GM19397 (cell line): ENCODE data around the gene FBXO38.
A peak's percentile ranks its signal among the peaks of the same experiment; 100 is the strongest.

Experiments used
- ATAC-seq: cut with Tn5 transposase; IDR thresholded peaks from one replicate; pipeline ENCODE4 v1.9.1; 2021; ENCODE audit warnings: mild to moderate bottlenecking, moderate library complexity; ENCODE audit not compliant: unreplicated experiment

FBXO38 gene

DNA sequence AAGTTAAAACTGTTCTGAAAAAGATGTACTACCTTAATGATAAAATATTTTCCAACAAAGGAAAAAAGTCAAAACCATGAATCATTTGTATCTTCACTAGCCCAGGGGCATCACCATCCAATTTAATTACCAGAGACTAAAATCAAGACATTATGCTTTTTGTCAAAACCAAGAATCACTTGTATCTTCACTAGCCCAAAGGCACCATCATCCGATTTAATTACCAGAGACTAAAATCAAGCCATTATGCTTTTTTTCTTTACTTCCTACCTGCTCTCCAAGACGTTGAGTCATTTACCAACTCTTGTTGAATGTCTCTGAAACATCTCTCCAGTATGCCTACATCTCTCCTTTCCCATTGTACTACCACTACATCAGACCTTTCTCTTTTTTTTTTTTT, 37.9 kb downstream of the FBXO38 start:
- ATAC-seq: no peak

DNA sequence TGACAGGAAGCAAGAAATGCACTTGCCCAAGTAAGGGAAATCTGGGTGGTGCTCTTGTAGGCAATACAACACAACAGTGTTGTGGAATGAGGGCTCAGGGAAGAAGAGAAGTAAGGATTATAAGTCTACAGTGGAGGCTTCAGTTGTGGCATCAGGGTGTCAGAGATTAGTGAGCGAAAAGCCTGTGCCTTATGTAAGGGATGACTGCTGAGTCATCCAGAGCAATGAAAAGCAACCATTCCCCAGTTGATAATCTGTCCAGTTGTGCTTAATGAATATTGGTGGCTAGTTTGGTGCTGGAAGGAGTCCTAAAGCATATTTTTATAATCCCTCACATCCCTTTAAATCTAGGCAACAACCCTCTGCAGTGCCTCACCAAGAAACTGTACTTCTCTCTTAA, 42.0 kb downstream of the FBXO38 start:
- ATAC-seq: no peak

DNA sequence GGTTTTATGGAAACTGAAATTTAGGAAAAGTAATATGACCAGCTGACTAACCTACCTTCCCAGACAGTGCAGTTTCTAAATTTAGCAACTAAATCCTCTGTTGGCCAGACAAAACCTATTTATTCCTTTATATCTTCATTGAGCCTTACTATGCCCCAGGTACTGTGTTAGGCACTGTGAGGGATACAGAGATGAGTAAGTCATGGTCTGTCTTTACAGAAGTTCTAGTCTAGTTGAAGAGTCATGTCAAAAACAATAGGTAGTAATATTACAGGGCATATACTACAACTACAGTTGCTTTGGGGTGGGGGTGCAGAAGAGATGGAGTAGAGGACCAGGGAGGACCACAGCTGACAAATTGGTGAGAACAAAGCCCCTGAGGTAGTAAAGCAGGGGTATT, 42.8 kb downstream of the FBXO38 start:
- no peak for ATAC-seq

DNA sequence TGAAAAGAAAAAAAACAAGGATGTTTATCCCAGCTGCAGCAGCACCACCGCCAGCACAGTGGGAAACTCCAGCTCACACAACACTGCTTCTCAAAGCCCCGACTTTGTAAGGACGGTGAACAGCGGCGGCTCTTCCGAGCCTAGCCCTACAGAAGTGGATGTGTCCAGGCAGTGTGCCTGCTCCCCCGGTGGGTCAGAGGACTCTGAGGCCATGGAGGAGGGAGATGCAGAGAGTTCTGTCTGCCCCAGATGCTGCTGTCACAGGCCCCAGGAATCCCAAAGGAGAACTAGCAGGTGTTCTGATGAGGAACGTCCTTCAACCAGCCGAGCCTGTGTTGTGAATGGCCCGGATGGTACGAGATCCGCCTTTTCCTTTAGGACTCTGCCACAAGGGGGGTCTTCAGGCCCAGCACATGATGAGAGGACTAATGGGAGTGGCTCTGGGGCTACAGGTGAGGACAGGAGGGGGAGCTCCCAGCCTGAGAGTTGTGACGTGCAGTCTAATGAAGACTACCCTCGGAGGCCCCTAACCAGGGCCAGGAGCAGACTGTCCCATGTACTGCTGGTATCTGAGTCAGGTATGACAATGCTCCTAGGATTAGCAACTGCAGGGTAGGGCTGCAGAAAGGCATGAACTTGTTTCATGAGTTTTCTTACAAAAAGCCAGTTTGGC, 43.7 kb downstream of the FBXO38 start:
- ATAC-seq: no peak

DNA sequence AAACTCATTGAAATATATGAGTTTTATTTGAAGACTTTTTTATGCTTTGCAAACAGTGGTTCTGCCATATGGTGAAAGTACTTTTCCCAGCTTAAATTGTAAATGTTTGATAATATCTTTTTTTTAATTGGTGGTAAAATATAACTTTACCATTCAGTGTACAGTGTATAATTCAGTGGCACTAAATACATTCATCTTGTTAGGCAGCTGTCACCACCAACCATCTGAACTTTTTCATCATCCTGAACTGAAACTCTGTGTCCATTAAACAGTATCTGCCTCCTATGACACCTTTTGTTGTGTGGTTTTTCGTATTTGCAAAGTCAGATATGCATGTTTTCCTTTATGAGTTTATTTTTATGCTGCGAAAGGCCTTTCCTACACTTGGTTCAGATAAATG, 45.1 kb downstream of the FBXO38 start:
- no peak for ATAC-seq

DNA sequence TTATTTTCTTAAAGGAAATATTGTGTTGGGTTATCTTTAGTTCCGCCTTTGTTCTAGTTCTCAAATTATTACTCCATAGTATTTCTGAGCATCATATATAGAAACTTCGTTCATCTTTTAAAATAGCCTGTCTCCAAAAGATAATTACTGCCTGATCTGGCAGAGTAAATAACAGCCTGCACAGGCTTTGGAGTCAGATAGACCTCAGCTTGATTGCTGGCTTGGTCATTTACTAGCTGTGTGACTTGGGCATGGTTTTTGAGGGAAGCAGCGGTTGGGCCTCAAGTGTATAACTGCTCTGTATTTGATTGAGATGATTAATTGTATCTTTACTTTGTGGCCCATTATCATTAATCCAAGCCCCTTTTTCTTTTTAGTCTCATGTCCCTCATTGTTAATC, 50.1 kb downstream of the FBXO38 start:
- no peak for ATAC-seq

DNA sequence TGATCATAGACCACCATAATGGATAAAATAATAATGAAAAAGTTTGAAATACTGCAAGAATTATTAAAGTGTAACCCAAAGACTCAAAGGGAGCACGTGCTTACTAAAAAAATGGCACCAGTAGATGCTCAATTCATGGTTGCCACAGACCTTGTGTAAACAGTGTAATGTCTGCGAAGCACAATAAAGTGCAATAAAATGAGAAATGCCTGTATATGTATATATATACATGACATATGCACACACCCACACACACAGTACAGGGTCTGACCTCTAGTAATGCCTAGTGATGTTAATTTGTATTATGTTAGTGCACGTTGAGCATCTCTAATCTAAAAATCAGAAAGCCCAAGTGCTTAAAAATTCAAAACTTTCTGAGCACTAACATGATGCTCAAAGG, 52.3 kb downstream of the FBXO38 start:
- no peak for ATAC-seq

DNA sequence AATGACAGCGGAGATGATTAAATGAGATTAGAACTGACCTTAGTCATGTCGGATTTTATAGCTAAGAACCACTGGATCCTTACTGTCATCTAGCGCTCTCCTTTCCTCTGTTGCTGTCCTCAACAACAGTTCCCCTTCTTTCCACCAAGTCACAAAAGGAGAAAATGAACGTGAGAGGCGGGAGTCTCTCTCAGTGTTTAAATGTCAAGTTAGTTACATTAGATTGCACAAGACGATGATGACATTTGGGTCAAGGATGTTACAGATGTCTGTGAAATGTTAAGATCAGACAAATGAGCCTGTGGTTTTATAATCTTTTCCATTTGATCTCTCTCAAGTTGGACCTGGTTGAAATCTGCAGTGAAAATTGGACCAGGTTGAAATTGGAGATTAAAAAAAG, 53.5 kb downstream of the FBXO38 start:
- no peak for ATAC-seq

DNA sequence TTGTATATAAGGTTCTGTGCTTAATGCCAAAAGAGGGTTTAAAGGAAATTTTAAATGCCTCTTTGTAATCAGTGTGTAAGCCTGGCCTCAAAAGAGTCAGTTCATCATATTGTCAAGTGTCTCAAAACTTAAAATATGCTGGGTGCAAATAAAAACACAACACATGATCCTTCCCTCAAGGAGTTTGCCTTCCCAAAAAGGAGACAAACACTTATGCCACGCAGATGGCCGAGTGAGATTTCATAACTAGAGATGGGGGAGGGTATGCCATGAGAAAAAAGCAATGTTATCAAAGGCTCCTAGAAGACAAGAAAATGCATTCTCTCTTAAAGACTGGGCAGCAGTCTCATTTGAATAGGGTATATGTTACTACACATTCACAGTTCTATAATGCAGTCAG, 55.2 kb downstream of the FBXO38 start:
- ATAC-seq: no peak

DNA sequence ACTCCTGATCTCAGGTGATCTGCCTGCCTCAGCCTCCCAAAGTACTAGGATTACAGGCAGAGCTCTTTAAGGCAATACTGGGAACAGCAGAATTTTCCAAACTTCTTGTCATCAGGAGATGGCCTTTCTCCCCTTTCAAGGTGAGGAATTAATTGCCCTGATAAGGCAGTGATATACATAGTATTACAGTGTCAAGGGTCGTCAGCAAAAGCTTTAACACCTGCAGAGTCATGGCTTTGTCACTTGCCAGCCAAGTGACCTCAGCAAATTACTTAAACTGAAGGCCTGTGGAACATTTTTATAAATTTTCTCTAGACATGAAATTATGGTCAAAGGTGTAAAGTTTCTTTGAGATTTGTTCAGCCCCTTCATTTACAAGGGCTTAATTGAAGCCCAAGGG, 59.5 kb downstream of the FBXO38 start:
- ATAC-seq: no peak

DNA sequence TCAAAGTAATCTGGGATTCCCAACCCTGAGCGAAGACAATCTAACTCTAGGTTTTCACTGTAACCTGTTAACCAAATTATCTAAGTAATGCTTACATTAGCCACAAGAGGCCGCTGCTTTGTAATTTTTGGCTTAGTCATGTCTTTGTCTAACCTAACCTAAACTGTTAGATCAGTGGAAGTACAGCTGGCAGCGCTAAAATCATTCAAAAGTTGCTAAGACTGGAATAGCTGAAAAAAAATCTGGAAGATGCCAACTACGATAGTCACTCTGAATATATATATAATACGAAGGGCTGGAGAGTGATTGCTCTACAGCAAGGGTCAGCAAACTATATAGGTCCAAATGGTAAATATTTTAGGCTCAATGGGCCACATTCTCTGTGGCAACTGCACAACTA, 60.2 kb downstream of the FBXO38 start:
- ATAC-seq: peak; percentile 74

DNA sequence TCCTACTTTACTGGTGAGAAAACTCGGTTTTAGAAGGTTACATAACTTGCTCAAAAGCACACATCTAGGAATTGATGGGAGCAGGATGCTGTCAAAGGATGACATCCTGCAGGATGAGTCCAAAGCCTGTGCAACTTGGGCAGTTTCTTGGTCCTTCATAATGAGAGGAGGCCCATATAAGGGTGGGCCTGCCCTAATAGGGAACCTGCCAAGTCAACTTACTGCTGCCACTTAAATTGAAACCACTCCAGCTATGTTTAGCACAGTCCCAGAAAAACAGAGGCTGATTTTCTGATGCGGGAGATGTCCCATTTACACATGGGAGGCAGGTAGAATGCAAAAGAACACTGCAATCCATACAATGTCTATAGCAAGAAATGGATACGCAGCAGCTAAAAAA, 61.8 kb downstream of the FBXO38 start:
- no peak for ATAC-seq

DNA sequence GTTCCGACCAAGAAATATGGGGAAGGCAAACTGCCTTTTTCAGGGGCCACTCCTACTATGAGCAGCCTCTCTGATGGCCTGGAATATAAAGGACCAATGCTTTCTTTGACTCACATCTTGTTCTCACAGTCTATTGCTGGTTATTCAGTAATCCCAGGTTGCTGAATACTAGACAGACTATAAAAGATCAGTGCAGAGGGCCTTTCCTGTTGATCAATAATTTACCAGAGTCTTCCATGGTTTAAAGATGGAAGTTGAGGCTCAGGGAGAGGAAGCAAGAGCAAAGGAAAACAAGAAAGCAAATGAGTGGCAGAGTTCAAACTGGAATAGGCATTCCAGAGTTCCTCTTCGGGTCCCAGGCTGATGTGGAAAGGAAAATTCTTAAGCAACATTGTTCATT, 62.9 kb downstream of the FBXO38 start:
- ATAC-seq: no peak

DNA sequence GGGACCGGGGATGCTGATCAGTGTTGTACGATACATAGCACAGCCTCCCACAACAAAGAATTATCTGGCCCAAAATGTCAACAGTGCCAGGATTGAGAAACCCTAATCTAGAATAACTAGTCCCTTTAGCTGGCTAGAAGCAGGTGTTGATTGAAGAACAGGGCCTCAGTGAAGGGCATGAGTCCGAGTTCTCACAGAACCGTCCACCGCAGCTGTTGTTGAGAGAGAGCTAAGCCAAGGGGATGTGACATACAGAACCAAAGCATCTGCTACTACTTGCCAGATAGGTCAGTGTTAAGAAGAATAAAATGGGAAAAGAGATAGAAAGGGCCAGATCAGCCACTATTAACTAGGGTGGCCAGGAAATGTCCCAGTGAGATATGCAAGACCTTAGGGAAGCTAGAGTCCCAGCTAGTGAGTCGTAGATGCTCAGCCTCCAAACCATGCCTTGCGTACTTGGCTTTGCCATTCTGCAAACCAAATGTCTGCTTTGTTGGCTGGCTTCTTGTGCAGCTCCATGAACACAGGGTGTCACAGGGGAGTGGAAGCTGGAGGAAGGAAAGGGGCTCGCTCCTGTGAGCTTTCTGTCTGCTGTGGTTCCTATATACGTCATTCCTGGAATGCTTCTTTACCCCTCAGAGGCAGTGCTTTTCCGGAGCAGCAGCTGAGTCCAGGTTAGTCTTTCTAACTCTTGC, 68.9 kb downstream of the FBXO38 start:
- ATAC-seq: no peak

DNA sequence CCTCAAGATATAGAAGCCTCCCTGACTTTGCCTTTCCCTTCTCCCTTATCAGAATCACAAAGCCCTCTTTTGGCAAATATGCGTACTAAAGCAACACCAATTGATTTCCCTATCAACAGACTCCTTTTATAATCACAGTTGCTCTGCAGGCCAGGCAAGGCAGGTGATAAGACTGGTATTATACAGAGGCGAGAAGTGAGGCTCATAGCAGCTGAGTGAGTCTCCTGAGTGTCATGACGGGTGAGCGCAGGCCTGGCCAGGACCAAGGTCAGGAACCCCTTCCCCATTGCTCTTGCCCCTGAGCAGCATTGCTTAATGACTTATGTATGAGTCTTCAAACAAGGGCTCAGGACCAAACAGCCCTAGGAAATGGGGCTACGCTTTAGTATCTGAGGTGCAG, 70.8 kb downstream of the FBXO38 start:
- ATAC-seq: no peak

DNA sequence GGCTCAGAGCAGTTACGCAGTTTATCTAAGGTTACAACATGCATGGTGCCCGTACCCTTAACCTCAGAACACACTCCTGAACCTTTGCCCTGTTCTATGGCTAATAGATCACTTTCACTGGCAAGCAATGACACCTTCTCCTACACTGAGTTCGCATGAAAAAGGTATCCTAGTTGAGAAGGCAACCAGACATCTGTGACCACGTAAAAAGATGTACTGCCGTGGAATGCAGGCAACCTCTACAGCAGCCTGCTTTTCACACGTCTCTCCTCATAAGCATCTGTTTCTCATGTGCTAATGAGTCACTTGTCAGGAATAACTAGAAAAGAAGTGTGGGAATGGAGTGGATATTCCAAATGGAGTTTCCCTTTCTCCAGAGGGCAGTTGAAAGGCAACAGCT, 71.4 kb downstream of the FBXO38 start:
- no peak for ATAC-seq

DNA sequence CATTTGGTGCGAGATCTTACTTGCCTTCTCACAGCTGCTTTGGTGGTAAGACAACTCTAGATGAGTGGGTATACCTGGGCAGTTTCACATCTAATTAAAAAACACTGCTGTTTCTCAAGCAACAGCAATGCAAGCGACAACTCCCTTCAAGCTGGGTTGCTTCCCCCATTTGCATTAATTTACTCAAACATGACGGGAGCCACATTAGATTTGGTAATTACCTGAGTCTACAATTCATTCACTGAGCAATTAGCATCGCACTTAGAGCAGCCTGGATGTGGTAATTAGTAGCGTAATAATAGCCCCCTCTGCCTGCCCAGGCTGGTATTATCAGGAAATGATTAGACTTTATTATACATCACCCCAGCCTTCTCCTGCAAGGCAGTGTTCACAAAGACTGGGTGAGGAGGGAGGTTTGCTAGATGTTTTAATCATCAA, 73.4 kb downstream of the FBXO38 start:
- ATAC-seq: peak; percentile 66

DNA sequence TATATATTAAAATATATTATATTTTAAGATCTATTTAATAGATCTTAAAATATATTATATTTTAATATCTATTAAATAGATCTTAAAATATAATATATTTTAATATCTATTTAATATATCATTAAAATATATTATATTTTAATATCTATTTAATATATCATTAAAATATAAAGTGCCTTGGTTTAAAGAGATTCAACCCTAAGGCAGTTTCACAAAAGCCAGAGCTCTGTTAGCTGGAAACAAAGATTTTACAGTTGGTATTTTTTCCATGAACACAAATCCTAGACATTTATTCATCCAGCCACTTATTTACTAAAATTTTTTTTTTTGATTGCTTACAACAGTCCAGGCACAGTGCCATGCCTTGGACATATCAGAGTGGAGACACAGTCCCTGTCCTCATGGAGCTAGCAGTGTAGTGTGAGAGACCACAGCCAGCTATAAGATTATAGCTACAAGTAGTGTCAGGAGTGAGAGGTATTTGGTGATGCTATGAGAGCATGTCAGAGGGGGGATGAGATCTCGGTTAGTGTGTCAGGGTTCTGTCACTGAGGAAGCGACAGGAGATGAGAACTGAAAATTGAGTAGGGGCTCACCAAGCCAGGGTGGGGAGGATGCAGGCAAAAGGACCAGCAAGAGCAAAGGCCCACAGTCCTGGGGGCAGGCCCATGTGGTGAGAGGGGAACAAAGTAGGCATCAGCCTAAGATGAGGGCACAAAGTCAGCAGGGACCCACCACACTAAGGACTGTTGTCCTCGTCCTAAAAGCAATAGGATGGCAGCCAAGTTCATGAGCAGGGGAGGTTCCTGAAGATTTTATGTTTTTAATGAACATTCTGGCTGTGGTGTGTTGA, 74.5 kb downstream of the FBXO38 start:
- no peak for ATAC-seq

DNA sequence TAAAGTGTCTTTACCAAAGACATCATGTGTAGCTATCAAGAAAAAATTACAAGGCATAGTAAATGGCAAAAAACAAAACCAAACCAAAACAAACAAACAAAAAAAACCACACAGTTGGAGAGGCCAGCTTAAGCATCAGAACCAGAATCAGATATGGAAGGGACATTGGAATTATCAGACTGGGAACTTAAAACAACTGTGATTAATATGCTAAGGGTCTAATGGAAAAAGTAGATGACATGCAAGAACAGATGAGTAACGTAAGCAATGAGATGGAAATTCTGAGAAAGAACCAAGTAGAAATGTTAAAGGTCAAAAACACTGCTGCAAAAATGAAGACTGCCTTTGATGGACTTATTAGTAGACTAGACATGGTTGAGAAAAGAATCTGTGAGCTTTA, 75.9 kb downstream of the FBXO38 start:
- no peak for ATAC-seq

DNA sequence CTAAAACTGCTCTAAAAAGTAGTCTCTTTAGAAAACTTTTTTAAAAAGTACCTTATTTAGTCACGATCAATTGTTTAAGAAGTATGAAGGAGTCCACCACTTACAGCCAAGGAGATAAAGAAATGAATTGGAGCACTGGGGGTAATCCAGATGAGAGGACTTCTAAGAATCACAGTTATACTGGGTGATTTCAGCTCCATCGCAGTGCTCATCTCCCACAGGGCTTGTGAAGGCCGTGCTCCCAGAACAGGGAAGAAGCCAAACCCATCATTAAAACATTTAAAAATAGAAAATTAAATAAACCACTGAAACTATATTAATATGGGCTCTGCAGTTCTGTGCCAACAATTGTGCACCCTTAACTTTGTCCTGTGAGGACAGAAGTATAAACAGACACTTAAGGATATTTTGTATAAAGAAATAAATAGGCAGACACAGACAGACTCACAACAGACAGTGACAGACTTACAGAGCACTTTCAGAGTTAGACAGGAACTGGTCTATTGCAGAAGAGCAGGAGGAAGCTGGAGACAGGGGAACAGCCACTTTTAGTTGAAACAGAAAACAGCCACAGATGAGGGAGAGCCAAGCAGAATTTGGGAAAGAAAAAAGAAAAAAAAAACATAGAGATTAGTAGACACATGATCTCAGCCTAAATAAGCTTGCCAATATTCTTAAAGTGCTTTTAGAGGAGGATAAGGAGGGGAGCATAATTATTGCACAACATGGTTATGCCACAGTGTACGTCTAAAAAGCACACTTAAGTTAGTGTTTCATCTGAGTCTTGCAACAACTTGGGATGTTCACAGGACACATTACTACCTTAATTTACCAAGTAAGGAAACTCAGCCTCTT, 81.8 kb downstream of the FBXO38 start:
- ATAC-seq: no peak

DNA sequence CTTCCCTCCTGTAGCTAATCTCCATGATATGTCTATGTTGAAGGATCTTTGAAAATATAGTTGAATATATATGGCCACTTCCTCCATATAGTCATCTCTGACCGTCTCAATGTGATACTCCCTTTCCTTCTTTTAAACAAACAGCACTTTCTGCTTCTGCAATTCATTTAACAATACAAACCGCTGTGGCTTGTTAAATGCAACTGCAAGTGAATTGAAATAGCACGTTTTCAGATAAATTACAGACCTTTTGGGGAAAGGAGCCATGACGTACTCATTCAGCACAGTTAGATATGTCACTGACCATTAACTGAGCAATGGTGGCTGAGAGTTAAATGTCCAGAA, 82.5 kb downstream of the FBXO38 start:
- ATAC-seq: no peak
